Measurements from ENCODE around the gene PPARD.

Gene PPARD

GRCh38 chr6:35362200-35362599 lies 19.8 kb downstream of the PPARD start:
- Mint-ChIP-seq H3K4me3 (peak overlapping the region; percentile 2), H3K27me3 (ENCODE audit: low read depth, poor library complexity) (peaks cover 5% of the 10 kb centered on the region), H3K4me1 (peaks cover 81% of the 10 kb centered on the region), H3K27ac (peak overlapping the region; percentile 99), H3K9me3 (no peaks in the 10 kb centered on the region), H3K36me3 (ENCODE audit: low read depth) (peaks cover 15% of the 10 kb centered on the region)
- DNase-seq, result no peak
- no peak for TF ChIP-seq CTCF (IDR thresholded peaks at IDR 0.05)

GRCh38 chr6:35363293-35363750 lies 21.0 kb downstream of the PPARD start:
- peak overlapping the region; percentile 99 for H3K27ac Mint-ChIP-seq
- DNase-seq, result peak; percentile 57
- no peak for TF ChIP-seq CTCF (IDR thresholded peaks at IDR 0.05)
- H3K4me3 Mint-ChIP-seq, result peak overlapping the region; percentile 76
- peaks cover 6% of the 10 kb centered on the region for H3K27me3 Mint-ChIP-seq (ENCODE audit: low read depth, poor library complexity)
- peaks cover 15% of the 10 kb centered on the region for H3K36me3 Mint-ChIP-seq (ENCODE audit: low read depth)
- peaks cover 77% of the 10 kb centered on the region for H3K4me1 Mint-ChIP-seq
- no peaks in the 10 kb centered on the region for H3K9me3 Mint-ChIP-seq

GRCh38 chr6:35365594-35366203 lies 23.3 kb downstream of the PPARD start:
- Mint-ChIP-seq H3K36me3 (ENCODE audit: low read depth) (peaks cover 15% of the 10 kb centered on the region), H3K4me3 (no peak overlapping the region), H3K27me3 (ENCODE audit: low read depth, poor library complexity) (peaks cover 6% of the 10 kb centered on the region), H3K9me3 (no peaks in the 10 kb centered on the region), H3K27ac (peak overlapping the region; percentile 4), H3K4me1 (peaks cover 77% of the 10 kb centered on the region)
- no peak for DNase-seq
- TF ChIP-seq CTCF (IDR thresholded peaks at IDR 0.05), result no peak

- peaks cover 15% of the 10 kb centered on the region for H3K36me3 Mint-ChIP-seq (ENCODE audit: low read depth)
- no peaks in the 10 kb centered on the region for H3K9me3 Mint-ChIP-seq
- peaks cover 77% of the 10 kb centered on the region for H3K4me1 Mint-ChIP-seq
- TF ChIP-seq CTCF (IDR thresholded peaks at IDR 0.05), result no peak
- no peak for DNase-seq
- H3K27me3 Mint-ChIP-seq (ENCODE audit: low read depth, poor library complexity), result peaks cover 6% of the 10 kb centered on the region
- no peak overlapping the region for H3K27ac Mint-ChIP-seq
- H3K4me3 Mint-ChIP-seq, result no peak overlapping the region
Measured at GRCh38 chr6:35366204-35366596, 23.8 kb downstream of the PPARD start.

- H3K4me3 Mint-ChIP-seq, result no peak overlapping the region
- H3K9me3 Mint-ChIP-seq, result no peaks in the 10 kb centered on the region
- peaks cover 69% of the 10 kb centered on the region for H3K4me1 Mint-ChIP-seq
- no peak for TF ChIP-seq CTCF (IDR thresholded peaks at IDR 0.05)
- peaks cover 15% of the 10 kb centered on the region for H3K36me3 Mint-ChIP-seq (ENCODE audit: low read depth)
- peaks cover 3% of the 10 kb centered on the region for H3K27me3 Mint-ChIP-seq (ENCODE audit: low read depth, poor library complexity)
- peak overlapping the region; percentile 46 for H3K27ac Mint-ChIP-seq
- no peak for DNase-seq
Measured at GRCh38 chr6:35367646-35368037, 25.3 kb downstream of the PPARD start.
